Nephron progenitor cell (in vitro differentiated cells): ENCODE data around the gene ABCC3.

Experiments
- DNase-seq: peaks from one replicate; pipeline ENCODE4 v3.0.0; 2021
- H3K27ac Mint-ChIP-seq: 2 replicates; pipeline ENCODE4 v1.8.0; 2021; ENCODE audit warnings: mild to moderate bottlenecking, moderate library complexity, mixed read lengths
- H3K27me3 Mint-ChIP-seq: 2 replicates; pipeline ENCODE4 v1.8.0; 2021; ENCODE audit warnings: mild to moderate bottlenecking, low read depth, mixed read lengths; ENCODE audit not compliant: poor library complexity
- H3K36me3 Mint-ChIP-seq: 2 replicates; pipeline ENCODE4 v1.8.0; 2021; ENCODE audit warnings: low read depth, mixed read lengths
- H3K4me1 Mint-ChIP-seq: 2 replicates; pipeline ENCODE4 v1.8.0; 2021; ENCODE audit warnings: mixed read lengths
- H3K4me3 Mint-ChIP-seq: 2 replicates; pipeline ENCODE4 v1.8.0; 2021; ENCODE audit warnings: mild to moderate bottlenecking, moderate library complexity, mixed read lengths
- H3K9me3 Mint-ChIP-seq: 2 replicates; pipeline ENCODE4 v1.8.0; 2021; ENCODE audit warnings: mild to moderate bottlenecking, moderate library complexity, mixed read lengths
- CTCF ChIP-seq: fragments of 200-600 bp; sonication (generic); IDR thresholded peaks from 2 replicates; pipeline ENCODE4 v1.5.0; 2021; ENCODE audit warnings: antibody characterized with exemption

ABCC3 gene

DNA sequence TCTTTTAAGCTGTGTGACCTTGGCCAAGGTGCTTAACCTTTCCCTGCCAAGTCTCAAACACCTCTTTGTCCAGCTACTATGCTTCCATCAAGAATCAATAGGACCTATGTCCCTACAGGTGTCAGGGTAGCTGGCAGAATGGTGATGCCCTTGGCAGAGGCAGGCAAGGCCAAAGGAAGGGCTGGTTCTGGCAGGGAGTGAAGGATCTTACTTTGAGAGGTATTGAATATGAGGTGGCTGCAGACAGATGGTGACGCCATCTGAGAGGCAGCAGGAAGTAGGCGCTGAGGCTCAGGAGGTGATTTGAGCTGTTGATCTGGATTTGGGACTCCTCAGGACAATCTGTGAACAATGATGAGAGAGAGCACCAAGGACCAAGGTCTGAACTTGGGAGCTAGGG, 12.5 kb downstream of the ABCC3 start:
- no peak overlapping the region for H3K4me3 Mint-ChIP-seq
- H3K27ac Mint-ChIP-seq: peak overlapping the region; percentile 64
- no peak for TF ChIP-seq CTCF

GRCh38 chr17:50649042-50649908, 14.6 kb downstream of the ABCC3 start:
- Mint-ChIP-seq H3K27ac (no peak overlapping the region), H3K9me3 (peaks cover 29% of the 10 kb centered on the region), H3K36me3 (no peaks in the 10 kb centered on the region), H3K4me1 (no peaks in the 10 kb centered on the region), H3K4me3 (no peak overlapping the region), H3K27me3 (peaks cover 25% of the 10 kb centered on the region)
- DNase-seq: no peak
- no peak for TF ChIP-seq CTCF

More for the DNA sequence above, 12.5 kb downstream of the ABCC3 start:
- DNase-seq: no peak
- Mint-ChIP-seq H3K9me3 (peaks cover 11% of the 10 kb centered on the region), H3K4me1 (peaks cover 6% of the 10 kb centered on the region), H3K27me3 (peaks cover 29% of the 10 kb centered on the region), H3K36me3 (no peaks in the 10 kb centered on the region)

DNA sequence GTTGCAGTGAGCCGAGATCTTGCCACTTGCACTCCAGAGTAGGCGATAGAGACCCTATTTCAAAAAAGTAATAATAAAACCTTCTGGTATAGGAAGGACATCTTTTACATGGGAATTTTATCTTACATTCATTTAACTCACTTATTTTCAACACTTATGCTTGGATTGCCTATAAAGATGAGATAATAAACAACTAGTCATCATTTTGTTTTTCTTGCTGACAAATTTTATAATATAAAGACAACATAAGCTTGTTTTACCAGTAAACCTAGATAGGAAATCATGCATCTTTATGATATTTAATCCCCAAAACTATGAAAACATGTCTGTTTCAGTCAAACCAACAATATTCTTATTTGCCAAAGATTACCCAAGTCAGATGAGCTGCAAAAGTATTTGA, 17.0 kb downstream of the ABCC3 start:
- no peaks in the 10 kb centered on the region for H3K36me3 Mint-ChIP-seq
- H3K4me3 Mint-ChIP-seq: no peak overlapping the region
- no peak overlapping the region for H3K27ac Mint-ChIP-seq
- TF ChIP-seq CTCF: no peak
- DNase-seq: no peak
- peaks cover 17% of the 10 kb centered on the region for H3K27me3 Mint-ChIP-seq
- no peaks in the 10 kb centered on the region for H3K4me1 Mint-ChIP-seq
- H3K9me3 Mint-ChIP-seq: peaks cover 29% of the 10 kb centered on the region

- no peak for DNase-seq
- H3K9me3 Mint-ChIP-seq: peaks cover 29% of the 10 kb centered on the region
These were observed 19.1 kb downstream of the ABCC3 start for GRCh38 chr17:50653738-50654137.

DNA sequence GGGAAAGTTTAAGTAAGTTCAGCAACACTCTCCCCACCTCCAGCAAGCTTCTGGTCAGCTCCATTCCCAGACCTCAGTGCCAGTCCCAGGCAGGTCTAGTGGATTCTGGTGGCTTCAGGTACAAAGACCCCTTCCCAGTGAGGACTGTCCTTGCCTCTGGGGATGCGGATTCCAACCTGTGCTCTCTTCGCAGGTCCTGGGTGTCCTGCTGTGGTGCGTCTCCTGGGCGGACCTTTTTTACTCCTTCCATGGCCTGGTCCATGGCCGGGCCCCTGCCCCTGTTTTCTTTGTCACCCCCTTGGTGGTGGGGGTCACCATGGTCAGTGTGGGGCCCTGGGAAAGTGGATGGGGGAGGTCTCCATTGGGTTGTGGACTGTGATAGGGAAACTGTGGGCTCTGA, 21.8 kb downstream of the ABCC3 start:
- peaks cover 24% of the 10 kb centered on the region for H3K9me3 Mint-ChIP-seq
- H3K36me3 Mint-ChIP-seq: no peaks in the 10 kb centered on the region
- no peak overlapping the region for H3K27ac Mint-ChIP-seq
- no peak overlapping the region for H3K4me3 Mint-ChIP-seq
- no peak for TF ChIP-seq CTCF
- peaks cover 4% of the 10 kb centered on the region for H3K27me3 Mint-ChIP-seq
- DNase-seq: no peak
- peaks cover 27% of the 10 kb centered on the region for H3K4me1 Mint-ChIP-seq

More at GRCh38 chr17:50653738-50654137, 19.1 kb downstream of the ABCC3 start:
- H3K4me3 Mint-ChIP-seq: no peak overlapping the region
- peaks cover 8% of the 10 kb centered on the region for H3K27me3 Mint-ChIP-seq
- H3K4me1 Mint-ChIP-seq: peaks cover 8% of the 10 kb centered on the region
- H3K36me3 Mint-ChIP-seq: no peaks in the 10 kb centered on the region
- no peak overlapping the region for H3K27ac Mint-ChIP-seq
- no peak for TF ChIP-seq CTCF

DNA sequence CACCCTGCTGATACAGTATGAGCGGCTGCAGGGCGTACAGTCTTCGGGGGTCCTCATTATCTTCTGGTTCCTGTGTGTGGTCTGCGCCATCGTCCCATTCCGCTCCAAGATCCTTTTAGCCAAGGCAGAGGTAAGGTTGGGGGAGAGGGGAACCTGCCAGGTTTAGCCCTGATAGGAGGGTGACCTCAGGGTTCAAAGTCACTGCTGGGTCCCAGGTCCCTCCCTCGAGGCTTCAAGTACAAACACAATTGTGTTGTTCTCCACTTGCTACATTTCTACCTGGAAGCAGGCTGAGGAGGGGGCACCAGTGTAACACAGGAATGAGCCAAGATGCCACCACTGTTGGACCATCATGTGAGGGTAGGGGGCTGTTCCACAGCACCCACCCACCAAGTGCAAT, 22.4 kb downstream of the ABCC3 start:
- Mint-ChIP-seq H3K36me3 (no peaks in the 10 kb centered on the region), H3K27me3 (peaks cover 6% of the 10 kb centered on the region), H3K9me3 (peaks cover 19% of the 10 kb centered on the region), H3K4me1 (peaks cover 33% of the 10 kb centered on the region), H3K27ac (no peak overlapping the region), H3K4me3 (no peak overlapping the region)
- TF ChIP-seq CTCF: no peak
- DNase-seq: no peak
